Daoy (cell line): ENCODE data around the gene ZNF718. TPM values are rescaled to one million over a fixed set of nuclear protein-coding genes. Genes with fewer than 3 reads are reported as not detected.

Experiments
- total RNA-seq: library from RNA; depleted of rRNA; stranded (reverse); fragments of >200 nt; shearing (Covaris generic); gene quantifications from 2 replicates; pipeline ENCODE4 v1.2.3, GENCODE V29; 2014; rRNA removed

The ZNF718 gene
- total RNA-seq, 1 experiment from 2014 or later = 5.5 TPM

Other genes starting within 250 kb of the ZNF718 start
- gene ZNF595, start 71.2 kb upstream of the ZNF718 start, total RNA-seq = 36.6 and 39.3 TPM in 2 replicates
- gene ZNF732, start 181.0 kb downstream of the ZNF718 start, total RNA-seq = 0.12 and 1.1 TPM in 2 replicates
- gene ZNF141, start 213.3 kb downstream of the ZNF718 start, total RNA-seq = 5.8 and 7.6 TPM in 2 replicates